Mesenchymal stem cell (in vitro differentiated cells and primary cell): ENCODE measurements around the gene BLID.
A peak's percentile ranks its signal among the peaks of the same experiment; 100 is the strongest.

Source experiments
- DNase-seq: peaks from one replicate; pipeline ENCODE4 v3.0.0-alpha.2; 2013
- H2AFZ ChIP-seq: one replicate; pipeline ENCODE4 v1.6.1; 2013; ENCODE audit warnings: low read depth, mild to moderate bottlenecking, control low read depth, inconsistent platforms, low read length, moderate library complexity
- H2AK5ac ChIP-seq: 2 replicates; pipeline ENCODE4 v1.6.1; 2013; ENCODE audit warnings: low read length, moderate library complexity, mild to moderate bottlenecking, inconsistent platforms; ENCODE audit not compliant: severe bottlenecking
- H2BK120ac ChIP-seq: one replicate; pipeline ENCODE4 v1.6.1; 2013; ENCODE audit warnings: low read depth, mild to moderate bottlenecking, inconsistent platforms, low read length, moderate library complexity
- H2BK12ac ChIP-seq, 2 experiments: one replicate each; pipeline ENCODE4 v1.6.1; 2013; ENCODE audit warnings: inconsistent platforms in 2 of 2, low read length in 2 of 2, mild to moderate bottlenecking in 2 of 2, moderate library complexity in 2 of 2, control low read depth in 1 of 2
- H2BK15ac ChIP-seq: one replicate; pipeline ENCODE4 v1.6.1; 2013; ENCODE audit warnings: mild to moderate bottlenecking, low read depth, inconsistent platforms; ENCODE audit not compliant: poor library complexity, severe bottlenecking
- H2BK5ac ChIP-seq: 2 replicates; pipeline ENCODE4 v1.6.1; 2013; ENCODE audit warnings: low read depth, mild to moderate bottlenecking, low read length, control low read depth, inconsistent platforms; ENCODE audit not compliant: poor library complexity, severe bottlenecking
- H3K14ac ChIP-seq, 2 experiments: one replicate each; pipeline ENCODE4 v1.6.1; 2013; ENCODE audit warnings: inconsistent platforms in 2 of 2, low read length in 2 of 2, control low read depth in 1 of 2, mild to moderate bottlenecking in 1 of 2, moderate library complexity in 1 of 2
- H3K18ac ChIP-seq, 2 experiments: one replicate each; pipeline ENCODE4 v1.6.1; 2013; ENCODE audit warnings: inconsistent platforms in 2 of 2, low read length in 2 of 2, control low read depth in 1 of 2, low read depth in 1 of 2, mild to moderate bottlenecking in 1 of 2
- H3K23ac ChIP-seq, 2 experiments: one replicate each; pipeline ENCODE4 v1.6.1; 2013; ENCODE audit warnings: inconsistent platforms in 2 of 2, low read length in 2 of 2, mild to moderate bottlenecking in 2 of 2, moderate library complexity in 2 of 2, control low read depth in 1 of 2
- H3K27ac ChIP-seq: 2 replicates; pipeline ENCODE4 v1.5.1; 2013; ENCODE audit warnings: mild to moderate bottlenecking, moderate library complexity, low read length, control low read depth, inconsistent platforms; ENCODE audit not compliant: poor library complexity, severe bottlenecking
- H3K27me3 ChIP-seq, 2 experiments: 2 replicates each; pipeline versions ENCODE4 v1.6.1 to v1.7.0; 2013; ENCODE audit warnings: low read length in 2 of 2, mild to moderate bottlenecking in 2 of 2, moderate library complexity in 2 of 2, control low read depth in 1 of 2, inconsistent platforms in 1 of 2; ENCODE audit not compliant: control insufficient read depth in 1 of 2, insufficient read depth in 1 of 2
- H3K36me3 ChIP-seq, 2 experiments: 2 replicates each; pipeline versions ENCODE4 v1.6.1 to v1.7.0; 2013; ENCODE audit warnings: low read length in 2 of 2, control low read depth in 1 of 2, inconsistent platforms in 1 of 2, low read depth in 1 of 2, mild to moderate bottlenecking in 1 of 2; ENCODE audit not compliant: insufficient read depth in 2 of 2, control insufficient read depth in 1 of 2
- H3K4ac ChIP-seq, 2 experiments: one replicate each; pipeline ENCODE4 v1.6.1; 2013; ENCODE audit warnings: inconsistent platforms in 2 of 2, low read length in 2 of 2, mild to moderate bottlenecking in 2 of 2, moderate library complexity in 2 of 2, control low read depth in 1 of 2, low read depth in 1 of 2
- H3K4me1 ChIP-seq: 2 replicates; pipeline ENCODE4 v1.6.1; 2013; ENCODE audit warnings: low read depth, low read length, control low read depth; ENCODE audit not compliant: control insufficient read depth, insufficient read depth
- H3K4me2 ChIP-seq: 2 replicates; pipeline ENCODE4 v1.6.1; 2013; ENCODE audit warnings: low read length, mild to moderate bottlenecking, inconsistent platforms; ENCODE audit not compliant: poor library complexity, severe bottlenecking
- H3K4me3 ChIP-seq, 2 experiments: 2 replicates each; pipeline versions ENCODE4 v1.5.1 to v1.7.0; 2013; ENCODE audit warnings: low read length in 2 of 2, mild to moderate bottlenecking in 2 of 2, control low read depth in 1 of 2, low read depth in 1 of 2; ENCODE audit not compliant: insufficient read depth in 1 of 2
- H3K79me1 ChIP-seq: replicated peaks from 2 replicates; pipeline ENCODE4 v1.6.1; 2013; ENCODE audit warnings: mild to moderate bottlenecking, control low read depth, low read length, inconsistent platforms; ENCODE audit not compliant: poor library complexity, severe bottlenecking
- H3K9ac ChIP-seq: 2 replicates; pipeline ENCODE4 v1.7.0; 2013; ENCODE audit warnings: mild to moderate bottlenecking, low read length, moderate library complexity
- H3K9me3 ChIP-seq: 2 replicates; pipeline ENCODE4 v1.7.0; 2013; ENCODE audit warnings: mild to moderate bottlenecking, low read length; ENCODE audit not compliant: control insufficient read depth
- H4K8ac ChIP-seq: one replicate; pipeline ENCODE4 v1.6.1; 2013; ENCODE audit warnings: inconsistent platforms, mild to moderate bottlenecking, low read length, moderate library complexity
- H4K91ac ChIP-seq: one replicate; pipeline ENCODE4 v1.6.1; 2013; ENCODE audit warnings: mild to moderate bottlenecking, low read length, inconsistent platforms
- WGBS: methylation state at CpG from one replicate; pipeline ENCODE4 v1.1.7; 2013; ENCODE audit warnings: mixed read lengths; 5-methylcytosine and 5-hydroxymethylcytosine counted together
- small RNA-seq: library from polyadenylated mRNA; stranded (forward); fragments of <200 nt; extraction: miRNeasy Mini kit (QIAGEN cat#:217004); gene quantifications from one replicate; pipeline ENCODE3, GENCODE V24; 2013; ENCODE audit warnings: low read depth

BLID gene

DNA sequence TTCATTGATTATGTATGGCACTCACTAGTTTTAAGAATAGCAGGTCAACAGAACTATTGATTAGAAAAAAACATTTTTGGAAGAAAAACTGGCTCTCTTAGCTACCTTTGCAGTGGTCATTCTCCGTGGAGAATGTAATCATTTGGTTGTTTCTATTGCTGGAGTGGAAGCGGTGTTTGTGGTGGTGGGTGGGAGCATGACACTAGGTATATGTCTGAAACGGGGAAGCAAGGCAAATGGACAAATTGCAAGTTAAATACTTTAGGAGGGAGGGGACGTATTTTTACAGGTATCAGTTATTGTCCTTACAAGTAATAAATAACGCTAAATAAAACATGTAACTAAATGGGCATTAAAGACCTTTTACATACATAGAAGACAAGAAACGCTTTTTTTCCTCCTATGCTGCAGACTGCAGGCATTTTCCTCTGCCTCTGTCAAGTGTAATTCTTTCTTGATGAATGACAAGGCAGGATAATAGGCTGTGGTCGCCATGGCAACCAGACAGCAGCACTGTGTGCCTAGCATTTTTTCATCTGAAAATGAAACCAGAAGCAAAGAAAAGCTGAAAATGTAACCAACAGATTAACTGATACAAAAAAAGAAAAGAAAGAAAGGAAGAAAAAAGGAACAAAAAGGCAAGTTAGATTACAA lies 46.2 kb downstream of the BLID start:
- no peak overlapping the region for H2BK12ac ChIP-seq
- H3K36me3 ChIP-seq, result peaks cover 0 to 75% of the 10 kb centered on the region in 2 experiments
- no peak overlapping the region for H3K23ac ChIP-seq
- no peak overlapping the region for H4K8ac ChIP-seq
- 58% methylated on average over 4 of the region's 7 CpGs for WGBS
- no peaks in the 10 kb centered on the region for H3K79me1 ChIP-seq
- no peak overlapping the region for H3K4ac ChIP-seq
- no peak overlapping the region for H3K4me3 ChIP-seq
- H2AK5ac ChIP-seq, result no peak overlapping the region
- no peak overlapping the region for H4K91ac ChIP-seq
- H2AFZ ChIP-seq, result no peak overlapping the region
- peak; percentile 94 for DNase-seq
- no peak overlapping the region for H2BK120ac ChIP-seq
- H3K14ac ChIP-seq, result no peak overlapping the region
- H3K4me2 ChIP-seq, result no peak overlapping the region
- no peak overlapping the region for H3K27ac ChIP-seq
- H3K4me1 ChIP-seq, result no peaks in the 10 kb centered on the region
- no peak overlapping the region for H3K18ac ChIP-seq
- no peaks in the 10 kb centered on the region for H3K9me3 ChIP-seq
- no peak overlapping the region for H2BK15ac ChIP-seq
- H2BK5ac ChIP-seq, result no peak overlapping the region
- no peaks in the 10 kb centered on the region for H3K27me3 ChIP-seq
- peak overlapping the region; percentile 85 for H3K9ac ChIP-seq

DNA sequence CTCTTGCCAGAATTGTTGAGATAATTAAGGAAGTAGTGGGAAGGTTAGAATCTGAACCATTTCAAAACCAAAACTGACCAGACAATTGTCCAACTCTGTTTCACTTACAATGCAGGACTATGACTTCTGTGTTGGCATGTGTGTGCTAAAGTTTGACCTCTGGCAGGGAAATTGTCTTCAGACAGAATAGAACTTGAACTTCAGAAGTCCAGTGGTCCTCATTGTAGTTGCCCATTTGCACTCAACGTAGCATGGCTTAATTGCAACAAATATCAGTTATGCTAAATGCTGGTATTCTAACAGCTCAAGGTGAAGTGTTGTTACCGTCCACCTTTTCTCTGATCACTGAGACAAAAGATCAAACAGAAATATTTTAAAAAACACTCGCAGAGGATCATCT lies 47.2 kb downstream of the BLID start:
- no peak overlapping the region for H4K8ac ChIP-seq
- no peak for DNase-seq

DNA sequence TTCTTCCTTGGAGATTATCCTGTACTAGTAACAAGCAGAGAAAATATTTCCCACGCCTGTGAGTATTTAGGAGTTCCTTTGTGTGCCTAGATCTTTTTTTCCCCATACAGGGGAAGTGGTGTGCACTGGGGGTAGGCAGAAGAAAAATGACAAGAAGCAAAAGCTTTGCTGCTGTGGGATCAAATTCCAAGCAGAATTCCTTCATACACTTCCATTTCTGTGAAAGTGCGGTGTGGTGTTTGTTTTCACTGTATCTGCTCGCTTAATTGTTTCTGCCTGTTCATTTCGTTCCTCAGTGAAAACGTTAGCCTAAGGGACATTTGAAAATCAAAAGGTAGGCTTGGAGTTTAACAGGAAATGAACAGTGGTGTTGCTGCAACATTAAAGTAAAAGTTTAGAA lies 47.9 kb downstream of the BLID start:
- no peak overlapping the region for H4K91ac ChIP-seq
- peaks cover 0 to 84% of the 10 kb centered on the region in 2 experiments for H3K36me3 ChIP-seq
- H3K79me1 ChIP-seq, result no peaks in the 10 kb centered on the region
- H2AK5ac ChIP-seq, result no peak overlapping the region
- peak overlapping the region; percentile 42 for H3K27ac ChIP-seq
- DNase-seq, result no peak
- peak overlapping the region; percentile 49 for H3K4me2 ChIP-seq
- no peak overlapping the region for H2AFZ ChIP-seq
- H3K4me1 ChIP-seq, result no peaks in the 10 kb centered on the region
- H3K9ac ChIP-seq, result peak overlapping the region; percentile 36
- no peak overlapping the region for H3K4me3 ChIP-seq
- no peak overlapping the region for H2BK12ac ChIP-seq
- H2BK120ac ChIP-seq, result no peak overlapping the region
- H3K27me3 ChIP-seq, result no peaks in the 10 kb centered on the region
- WGBS, result 66% methylated on average over 3 of the region's 5 CpGs
- peaks cover 7% of the 10 kb centered on the region for H3K9me3 ChIP-seq
- no peak overlapping the region for H4K8ac ChIP-seq
- no peak overlapping the region for H3K14ac ChIP-seq
- H2BK5ac ChIP-seq, result no peak overlapping the region
- H2BK15ac ChIP-seq, result no peak overlapping the region
- H3K18ac ChIP-seq, result no peak overlapping the region
- no peak overlapping the region for H3K4ac ChIP-seq
- no peak overlapping the region for H3K23ac ChIP-seq

More for the DNA sequence above, 47.2 kb downstream of the BLID start:
- no peaks in the 10 kb centered on the region for H3K27me3 ChIP-seq
- no peak overlapping the region for H3K4ac ChIP-seq
- no peaks in the 10 kb centered on the region for H3K4me1 ChIP-seq
- no peak overlapping the region for H3K18ac ChIP-seq
- H2BK5ac ChIP-seq, result no peak overlapping the region
- peaks cover 0 to 84% of the 10 kb centered on the region in 2 experiments for H3K36me3 ChIP-seq
- H2AK5ac ChIP-seq, result no peak overlapping the region
- no peak overlapping the region for H3K14ac ChIP-seq
- no peak overlapping the region for H3K4me2 ChIP-seq
- no peak overlapping the region for H2AFZ ChIP-seq
- 97% methylated on average over 3 of the region's 3 CpGs for WGBS
- no peaks in the 10 kb centered on the region for H3K79me1 ChIP-seq
- no peak overlapping the region for H4K91ac ChIP-seq
- no peak overlapping the region for H2BK12ac ChIP-seq
- H3K23ac ChIP-seq, result no peak overlapping the region
- no peak overlapping the region for H2BK120ac ChIP-seq
- no peak overlapping the region for H3K27ac ChIP-seq
- no peak overlapping the region for H3K9ac ChIP-seq
- no peak overlapping the region for H3K4me3 ChIP-seq
- H3K9me3 ChIP-seq, result no peaks in the 10 kb centered on the region
- H2BK15ac ChIP-seq, result no peak overlapping the region

Small RNAs within 50 kb of the gene (small RNA-seq; reads per million reads assigned to genes)
- 70,564 reads per million, percentile 100 among the genes with 10 or more reads in this experiment for gene MIR100
- gene MIR125B1, result 4,297 reads per million, percentile 99 among the genes with 10 or more reads in this experiment
- 142 reads per million, percentile 93 among the genes with 10 or more reads in this experiment for gene MIRLET7A2
